ENCODE data around the gene GPC4.

The GPC4 gene

GRCh38 chrX:133339566-133339965, 75.7 kb downstream of the GPC4 start:
- Histone ChIP-seq H3K9me3 (ENCODE audit: control insufficient read depth, insufficient read depth, low read depth, low read length) (no peaks in the 10 kb centered on the region), H3K4me3 (ENCODE audit: low read depth, low read length) (no peak overlapping the region), H3K4me1 (ENCODE audit: control insufficient read depth, insufficient read depth, low read length) (no peaks in the 10 kb centered on the region), H3K27ac (ENCODE audit: extremely low read depth, low read depth, low read length) (no peak overlapping the region), H3K36me3 (ENCODE audit: control insufficient read depth in 2 of 2, insufficient read depth in 1 of 2, low read length in 2 of 2) (no peaks in the 10 kb centered on the region; a peak in 1 of 3 replicates)
- no peak for TF ChIP-seq KLF7 (tag by site-specific recombination; IDR thresholded peaks at IDR 0.05; ENCODE audit: borderline replicate concordance)
- POLR2A ChIA-PET: no interaction called here
- CTCF ChIA-PET: no interaction called here

- Histone ChIP-seq H3K4me1 (ENCODE audit: control insufficient read depth, insufficient read depth, low read length) (peaks cover 7% of the 10 kb centered on the region; the same call in 1 of the 2 replicates), H3K9me3 (ENCODE audit: control insufficient read depth, insufficient read depth, low read depth, low read length) (no peaks in the 10 kb centered on the region), H3K36me3 (ENCODE audit: control insufficient read depth in 2 of 2, insufficient read depth in 1 of 2, low read length in 2 of 2) (no peaks in the 10 kb centered on the region; a peak in 1 of 3 replicates), H3K27ac (ENCODE audit: extremely low read depth, low read depth, low read length) (no peak overlapping the region), H3K4me3 (ENCODE audit: low read depth, low read length) (no peak overlapping the region)
- CTCF ChIA-PET: interaction anchor here (1.0 to 1.2 kb wide), 2 partner anchors 20 to 24 kb away, joined by 3 read pairs; no protein-coding TSS in a partner anchor
- POLR2A ChIA-PET: no interaction called here
- TF ChIP-seq ZIC2 (tag by site-specific recombination; IDR thresholded peaks at IDR 0.05): peak; percentile 31; the same call in 1 of the 2 replicates
- TF ChIP-seq, protein P1, sequence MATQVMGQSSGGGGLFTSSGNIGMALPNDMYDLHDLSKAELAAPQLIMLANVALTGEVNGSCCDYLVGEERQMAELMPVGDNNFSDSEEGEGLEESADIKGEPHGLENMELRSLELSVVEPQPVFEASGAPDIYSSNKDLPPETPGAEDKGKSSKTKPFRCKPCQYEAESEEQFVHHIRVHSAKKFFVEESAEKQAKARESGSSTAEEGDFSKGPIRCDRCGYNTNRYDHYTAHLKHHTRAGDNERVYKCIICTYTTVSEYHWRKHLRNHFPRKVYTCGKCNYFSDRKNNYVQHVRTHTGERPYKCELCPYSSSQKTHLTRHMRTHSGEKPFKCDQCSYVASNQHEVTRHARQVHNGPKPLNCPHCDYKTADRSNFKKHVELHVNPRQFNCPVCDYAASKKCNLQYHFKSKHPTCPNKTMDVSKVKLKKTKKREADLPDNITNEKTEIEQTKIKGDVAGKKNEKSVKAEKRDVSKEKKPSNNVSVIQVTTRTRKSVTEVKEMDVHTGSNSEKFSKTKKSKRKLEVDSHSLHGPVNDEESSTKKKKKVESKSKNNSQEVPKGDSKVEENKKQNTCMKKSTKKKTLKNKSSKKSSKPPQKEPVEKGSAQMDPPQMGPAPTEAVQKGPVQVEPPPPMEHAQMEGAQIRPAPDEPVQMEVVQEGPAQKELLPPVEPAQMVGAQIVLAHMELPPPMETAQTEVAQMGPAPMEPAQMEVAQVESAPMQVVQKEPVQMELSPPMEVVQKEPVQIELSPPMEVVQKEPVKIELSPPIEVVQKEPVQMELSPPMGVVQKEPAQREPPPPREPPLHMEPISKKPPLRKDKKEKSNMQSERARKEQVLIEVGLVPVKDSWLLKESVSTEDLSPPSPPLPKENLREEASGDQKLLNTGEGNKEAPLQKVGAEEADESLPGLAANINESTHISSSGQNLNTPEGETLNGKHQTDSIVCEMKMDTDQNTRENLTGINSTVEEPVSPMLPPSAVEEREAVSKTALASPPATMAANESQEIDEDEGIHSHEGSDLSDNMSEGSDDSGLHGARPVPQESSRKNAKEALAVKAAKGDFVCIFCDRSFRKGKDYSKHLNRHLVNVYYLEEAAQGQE (tag by site-specific recombination; IDR thresholded peaks at IDR 0.05): no peak
Measured at GRCh38 chrX:133337250-133337649, 78.0 kb downstream of the GPC4 start.

DNA sequence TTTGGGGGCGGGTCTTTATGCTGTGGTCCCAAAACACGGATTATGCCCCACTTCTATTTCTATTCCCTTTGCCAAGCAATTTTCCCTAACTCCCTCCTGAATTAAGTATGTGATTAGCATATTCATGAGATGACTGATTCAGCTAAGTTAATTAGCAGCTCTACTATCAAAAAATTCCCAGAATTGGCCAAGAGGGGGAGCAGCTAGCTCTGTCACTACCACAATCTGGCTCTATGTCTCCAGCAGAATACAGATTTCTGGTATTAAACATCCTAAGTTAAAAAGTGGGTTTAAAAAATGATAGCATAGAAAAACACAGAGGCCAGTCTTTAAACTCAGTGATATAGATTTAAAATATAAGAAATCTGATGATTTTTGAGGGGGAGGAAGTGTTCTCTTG, 80.3 kb downstream of the GPC4 start:
- H3K9me3 ChIP-seq (ENCODE audit: control insufficient read depth, insufficient read depth, low read depth, low read length): no peaks in the 10 kb centered on the region
- TF ChIP-seq ZBTB8A (tag by site-specific recombination; IDR thresholded peaks at IDR 0.05) (no peak), ZBTB20 (tag by site-specific recombination; IDR thresholded peaks at IDR 0.05) (0 out of 2 replicates have a peak, but pooled peaks have one; percentile 13), PRDM2 (tag by site-specific recombination; IDR thresholded peaks at IDR 0.05; ENCODE audit: borderline replicate concordance) (no peak), ZNF548 (tag by site-specific recombination; IDR thresholded peaks at IDR 0.05) (no peak), ZNF654 (tag by site-specific recombination; IDR thresholded peaks at IDR 0.05; ENCODE audit: low read depth) (peak; percentile 50)
- TF ChIP-seq, protein P2, sequence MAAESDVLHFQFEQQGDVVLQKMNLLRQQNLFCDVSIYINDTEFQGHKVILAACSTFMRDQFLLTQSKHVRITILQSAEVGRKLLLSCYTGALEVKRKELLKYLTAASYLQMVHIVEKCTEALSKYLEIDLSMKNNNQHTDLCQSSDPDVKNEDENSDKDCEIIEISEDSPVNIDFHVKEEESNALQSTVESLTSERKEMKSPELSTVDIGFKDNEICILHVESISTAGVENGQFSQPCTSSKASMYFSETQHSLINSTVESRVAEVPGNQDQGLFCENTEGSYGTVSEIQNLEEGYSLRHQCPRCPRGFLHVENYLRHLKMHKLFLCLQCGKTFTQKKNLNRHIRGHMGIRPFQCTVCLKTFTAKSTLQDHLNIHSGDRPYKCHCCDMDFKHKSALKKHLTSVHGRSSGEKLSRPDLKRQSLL (tag by site-specific recombination; IDR thresholded peaks at IDR 0.05): peak; percentile 84; the same call in 1 of the 2 replicates
- CTCF ChIA-PET: interaction anchor here (0.8 to 2.0 kb wide), 13 partner anchors 8 to 335 kb away, joined by 3 to 9 read pairs (median 3); partner anchors contain the start of gene GPC4
- peaks cover 7% of the 10 kb centered on the region; the same call in 1 of the 2 replicates for H3K4me1 ChIP-seq (ENCODE audit: control insufficient read depth, insufficient read depth, low read length)
- H3K27ac ChIP-seq (ENCODE audit: extremely low read depth, low read depth, low read length): no peak overlapping the region
- no peak overlapping the region for H3K4me3 ChIP-seq (ENCODE audit: low read depth, low read length)
- POLR2A ChIA-PET: no interaction called here
- H3K36me3 ChIP-seq (ENCODE audit: control insufficient read depth in 2 of 2, insufficient read depth in 1 of 2, low read length in 2 of 2): no peaks in the 10 kb centered on the region; a peak in 1 of 3 replicates

All from HEK293 (cell line).